Measurements from ENCODE around the gene TRAF3IP3.

DNA sequence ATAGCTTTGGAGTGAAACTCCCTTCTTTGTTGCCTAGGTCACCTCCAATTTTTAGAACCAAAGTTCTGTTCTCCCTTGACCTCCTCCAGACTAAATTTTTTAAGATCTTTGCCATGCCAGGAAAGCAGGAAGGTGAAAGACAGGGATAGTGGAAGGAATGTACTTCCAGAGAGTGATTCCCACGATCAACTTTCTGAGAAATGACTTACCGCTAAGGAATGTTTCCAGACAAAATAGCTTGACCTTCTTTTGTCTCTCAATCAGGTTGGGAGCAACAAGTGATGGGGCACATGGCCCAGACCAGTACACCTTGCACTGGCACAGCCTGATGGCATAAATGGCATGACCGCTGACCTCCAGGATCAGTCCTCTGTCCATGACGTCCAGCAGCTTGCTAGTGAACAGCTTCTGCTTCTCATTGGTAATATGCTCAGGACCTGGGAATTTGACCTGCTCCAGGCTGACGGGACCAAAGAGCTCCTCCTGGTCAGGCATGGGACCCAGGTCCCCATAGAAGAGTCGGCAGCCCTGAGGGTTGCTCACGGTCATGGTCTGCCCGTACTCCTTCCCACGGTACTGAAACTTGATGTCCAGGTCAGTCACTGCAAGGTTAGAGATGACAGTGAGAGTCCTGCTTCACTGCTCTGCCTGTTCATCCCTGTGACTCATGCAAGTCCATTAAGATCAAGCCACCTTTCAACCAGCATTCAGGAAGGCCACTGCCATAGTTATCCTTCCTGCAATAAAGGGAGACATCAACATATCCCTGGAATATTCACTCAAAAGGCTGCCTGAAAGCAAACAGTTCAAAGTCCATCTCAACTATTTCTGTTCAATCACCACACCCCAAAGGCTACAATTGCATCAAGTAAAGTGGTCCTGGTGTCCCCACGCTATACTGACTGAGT is 34.7 kb downstream of the TRAF3IP3 start:
- TF ChIP-seq POLR2A (IDR thresholded peaks at IDR 0.05) = no peak
- no peak for TF ChIP-seq POLR2AphosphoS5 (IDR thresholded peaks at IDR 0.05)
- TF ChIP-seq, protein P1, sequence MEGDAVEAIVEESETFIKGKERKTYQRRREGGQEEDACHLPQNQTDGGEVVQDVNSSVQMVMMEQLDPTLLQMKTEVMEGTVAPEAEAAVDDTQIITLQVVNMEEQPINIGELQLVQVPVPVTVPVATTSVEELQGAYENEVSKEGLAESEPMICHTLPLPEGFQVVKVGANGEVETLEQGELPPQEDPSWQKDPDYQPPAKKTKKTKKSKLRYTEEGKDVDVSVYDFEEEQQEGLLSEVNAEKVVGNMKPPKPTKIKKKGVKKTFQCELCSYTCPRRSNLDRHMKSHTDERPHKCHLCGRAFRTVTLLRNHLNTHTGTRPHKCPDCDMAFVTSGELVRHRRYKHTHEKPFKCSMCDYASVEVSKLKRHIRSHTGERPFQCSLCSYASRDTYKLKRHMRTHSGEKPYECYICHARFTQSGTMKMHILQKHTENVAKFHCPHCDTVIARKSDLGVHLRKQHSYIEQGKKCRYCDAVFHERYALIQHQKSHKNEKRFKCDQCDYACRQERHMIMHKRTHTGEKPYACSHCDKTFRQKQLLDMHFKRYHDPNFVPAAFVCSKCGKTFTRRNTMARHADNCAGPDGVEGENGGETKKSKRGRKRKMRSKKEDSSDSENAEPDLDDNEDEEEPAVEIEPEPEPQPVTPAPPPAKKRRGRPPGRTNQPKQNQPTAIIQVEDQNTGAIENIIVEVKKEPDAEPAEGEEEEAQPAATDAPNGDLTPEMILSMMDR (IDR thresholded peaks at IDR 0.05) = no peak
